Measurements from ENCODE around the gene KANSL1.

GRCh38 chr17:46202424-46202823, 9.2 kb upstream of the KANSL1 start:
- TF ChIP-seq, protein P1, sequence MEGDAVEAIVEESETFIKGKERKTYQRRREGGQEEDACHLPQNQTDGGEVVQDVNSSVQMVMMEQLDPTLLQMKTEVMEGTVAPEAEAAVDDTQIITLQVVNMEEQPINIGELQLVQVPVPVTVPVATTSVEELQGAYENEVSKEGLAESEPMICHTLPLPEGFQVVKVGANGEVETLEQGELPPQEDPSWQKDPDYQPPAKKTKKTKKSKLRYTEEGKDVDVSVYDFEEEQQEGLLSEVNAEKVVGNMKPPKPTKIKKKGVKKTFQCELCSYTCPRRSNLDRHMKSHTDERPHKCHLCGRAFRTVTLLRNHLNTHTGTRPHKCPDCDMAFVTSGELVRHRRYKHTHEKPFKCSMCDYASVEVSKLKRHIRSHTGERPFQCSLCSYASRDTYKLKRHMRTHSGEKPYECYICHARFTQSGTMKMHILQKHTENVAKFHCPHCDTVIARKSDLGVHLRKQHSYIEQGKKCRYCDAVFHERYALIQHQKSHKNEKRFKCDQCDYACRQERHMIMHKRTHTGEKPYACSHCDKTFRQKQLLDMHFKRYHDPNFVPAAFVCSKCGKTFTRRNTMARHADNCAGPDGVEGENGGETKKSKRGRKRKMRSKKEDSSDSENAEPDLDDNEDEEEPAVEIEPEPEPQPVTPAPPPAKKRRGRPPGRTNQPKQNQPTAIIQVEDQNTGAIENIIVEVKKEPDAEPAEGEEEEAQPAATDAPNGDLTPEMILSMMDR (IDR thresholded peaks at IDR 0.05): no peak
- no peak for TF ChIP-seq POLR2A (IDR thresholded peaks at IDR 0.05)
